Measurements from ENCODE around the gene TEX52.

Gene TEX52

GRCh38 chr12:2819810-2820209 is 37.0 kb downstream of the TEX52 start:
- no peak for TF ChIP-seq CTCF (IDR thresholded peaks at IDR 0.05; ENCODE audit: low read depth, low read length)
- DNase-seq (ENCODE audit: extremely low read depth, low read depth) = no peak

GRCh38 chr12:2813214-2814185 is 43.3 kb downstream of the TEX52 start:
- peak; percentile 77 for TF ChIP-seq CTCF (IDR thresholded peaks at IDR 0.05; ENCODE audit: low read depth, low read length)
- no peak for DNase-seq (ENCODE audit: extremely low read depth, low read depth)

GRCh38 chr12:2812290-2813213 is 44.3 kb downstream of the TEX52 start, which contains the start of gene ITFG2:
Gene ITFG2, plus strand, starts transcription at chr12:2812668. Its CDS starts 93 bp downstream, at chr12:2812761.
- DNase-seq (ENCODE audit: extremely low read depth, low read depth) = peak; percentile 92
- no peak for TF ChIP-seq CTCF (IDR thresholded peaks at IDR 0.05; ENCODE audit: low read depth, low read length)

- TF ChIP-seq CTCF (IDR thresholded peaks at IDR 0.05; ENCODE audit: low read depth, low read length) = no peak
- no peak for DNase-seq (ENCODE audit: extremely low read depth, low read depth)
Observed at GRCh38 chr12:2811801-2812200, 45.0 kb downstream of the TEX52 start.

- no peak for TF ChIP-seq CTCF (IDR thresholded peaks at IDR 0.05; ENCODE audit: low read depth, low read length)
Observed at GRCh38 chr12:2806700-2807099, 50.1 kb downstream of the TEX52 start.

GRCh38 chr12:2805143-2805520 is 51.7 kb downstream of the TEX52 start:
- no peak for TF ChIP-seq CTCF (IDR thresholded peaks at IDR 0.05; ENCODE audit: low read depth, low read length)

More at GRCh38 chr12:2806700-2807099, 50.1 kb downstream of the TEX52 start:
- no peak for DNase-seq (ENCODE audit: extremely low read depth, low read depth)

More at GRCh38 chr12:2805143-2805520, 51.7 kb downstream of the TEX52 start:
- DNase-seq (ENCODE audit: extremely low read depth, low read depth) = no peak
